CD4-positive, CD25-positive, alpha-beta regulatory T cell (primary cell): ENCODE data around the gene PPP1R12B. TPM values are rescaled to one million over a fixed set of nuclear protein-coding genes. Genes with fewer than 3 reads are reported as not detected.
A peak's percentile ranks its signal among the peaks of the same experiment; 100 is the strongest.
"Not testable (repeated sequence)": the region's sequence is repeated elsewhere in the genome, so short reads cannot be mapped to it uniquely, and the experiment has no call there.

ENCODE experiments used
- ATAC-seq, 2 donors: fragments of 150-1000 bp; cut with Tn5 transposase; one replicate each; pipeline ENCODE4 v1.10.0; 2021; ENCODE audit warnings: low read depth in 2 of 2, moderate number of reproducible peaks in 2 of 2, moderate library complexity in 1 of 2
- DNase-seq, 3 donors: peaks; one replicate each; pipeline versions ENCODE4 v3.0.0 to v3.0.0-alpha.2; 2012 to 2022; ENCODE audit warnings: mixed read lengths in 1 of 3
- H3K27ac ChIP-seq: one replicate; pipeline ENCODE4 v1.7.0; 2013; ENCODE audit warnings: mild to moderate bottlenecking, low read length; ENCODE audit not compliant: insufficient read depth, poor library complexity, severe bottlenecking
- H3K27me3 ChIP-seq: one replicate; pipeline ENCODE4 v1.7.0; 2013; ENCODE audit warnings: low read length; ENCODE audit not compliant: control insufficient read depth, insufficient read depth
- H3K36me3 ChIP-seq: one replicate; pipeline ENCODE4 v1.7.0; 2013; ENCODE audit warnings: mild to moderate bottlenecking, low read length, moderate library complexity; ENCODE audit not compliant: control insufficient read depth, insufficient read depth
- H3K4me1 ChIP-seq: 2 replicates; pipeline ENCODE4 v1.7.0; 2013; ENCODE audit warnings: mild to moderate bottlenecking, low read length; ENCODE audit not compliant: insufficient read depth, control insufficient read depth, poor library complexity, severe bottlenecking
- H3K4me3 ChIP-seq: one replicate; pipeline ENCODE4 v1.7.0; 2013; ENCODE audit warnings: low read depth, mild to moderate bottlenecking, low read length, moderate library complexity
- H3K9me3 ChIP-seq, 2 experiments: 1 replicate in 1 of 2; 2 replicates in 1 of 2; pipeline ENCODE4 v1.7.0; 2013; ENCODE audit warnings: low read length in 2 of 2, mild to moderate bottlenecking in 1 of 2, moderate library complexity in 1 of 2; ENCODE audit not compliant: control insufficient read depth in 2 of 2
- H3K27ac Mint-ChIP-seq, 3 donors: one replicate each; pipeline ENCODE4 v1.8.0; 2020 to 2022; ENCODE audit warnings: mild to moderate bottlenecking in 3 of 3, mixed read lengths in 3 of 3, moderate library complexity in 2 of 3
- H3K27me3 Mint-ChIP-seq: one replicate; pipeline ENCODE4 v1.8.0; 2022; ENCODE audit warnings: mild to moderate bottlenecking, mixed read lengths
- H3K36me3 Mint-ChIP-seq: one replicate; pipeline ENCODE4 v1.8.0; 2020; ENCODE audit warnings: mixed read lengths
- H3K4me1 Mint-ChIP-seq, 4 donors: one replicate each; pipeline ENCODE4 v1.8.0; 2020 to 2022; ENCODE audit warnings: mixed read lengths in 4 of 4, mild to moderate bottlenecking in 1 of 4
- H3K4me3 Mint-ChIP-seq, 4 donors: one replicate each; pipeline ENCODE4 v1.8.0; 2020 to 2022; ENCODE audit warnings: mild to moderate bottlenecking in 4 of 4, mixed read lengths in 4 of 4, moderate library complexity in 3 of 4
- H3K9me3 Mint-ChIP-seq, 7 donors: one replicate each; pipeline ENCODE4 v1.8.0; 2020 to 2022; ENCODE audit warnings: mixed read lengths in 7 of 7, mild to moderate bottlenecking in 3 of 7, moderate library complexity in 2 of 7
- polyA plus RNA-seq, 4 donors: library from polyadenylated mRNA; unstranded; fragments of 300-500 nt; fragmentation: Illumina TruSeq; gene quantifications; one replicate each; pipeline ENCODE4 v1.2.3, GENCODE V29; 2021
- total RNA-seq: library from RNA; stranded (reverse); gene quantifications from one replicate; pipeline ENCODE4 v1.2.3, GENCODE V29; 2022

PPP1R12B gene
- total and polyA plus RNA-seq, 5 donors from 2014 or later, result 3.8 to 32.5 (median 4.2) TPM

- not testable (repeated sequence) for H3K27ac Mint-ChIP-seq, H3K9me3 ChIP-seq, H3K9me3 Mint-ChIP-seq, H3K27me3 ChIP-seq, H3K36me3 Mint-ChIP-seq, H3K4me3 ChIP-seq, H3K27me3 Mint-ChIP-seq, H3K4me1 ChIP-seq, ATAC-seq, H3K27ac ChIP-seq, H3K4me3 Mint-ChIP-seq, H3K36me3 ChIP-seq, DNase-seq
- peaks cover 0 to 11% (median 4%) of the 10 kb centered on the region in 4 donors for H3K4me1 Mint-ChIP-seq
Observed at GRCh38 chr1:202395831-202396230, 47.3 kb downstream of the PPP1R12B start.

DNA sequence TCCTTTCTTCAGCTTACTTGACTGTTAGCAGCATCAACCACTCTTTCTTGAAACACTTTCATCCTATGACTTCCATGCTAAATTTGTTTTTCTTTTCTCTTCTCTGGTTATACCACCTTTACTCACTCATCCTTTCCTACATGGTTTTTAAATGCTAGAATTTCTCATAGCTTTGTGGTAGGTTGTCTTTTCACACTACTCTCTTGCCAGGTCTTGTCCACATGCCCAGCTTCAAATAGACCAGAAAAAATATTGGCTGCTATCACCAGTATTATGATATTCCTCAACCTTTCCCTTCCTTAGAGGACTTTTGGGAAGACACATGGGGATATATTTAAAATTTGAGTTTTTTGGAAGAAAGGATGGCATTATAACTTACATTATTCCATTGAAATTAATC is 48.8 kb downstream of the PPP1R12B start:
- Mint-ChIP-seq H3K36me3 (no peaks in the 10 kb centered on the region), H3K9me3 (no peaks in the 10 kb centered on the region)
- no peaks in the 10 kb centered on the region for H3K27me3 ChIP-seq

GRCh38 chr1:202398439-202398838 is 49.9 kb downstream of the PPP1R12B start:
- H3K9me3 ChIP-seq, H3K4me3 ChIP-seq, ATAC-seq, H3K36me3 ChIP-seq, H3K27ac ChIP-seq, H3K9me3 Mint-ChIP-seq, H3K4me1 ChIP-seq, H3K27me3 ChIP-seq, H3K36me3 Mint-ChIP-seq, H3K27ac Mint-ChIP-seq, DNase-seq, H3K27me3 Mint-ChIP-seq, H3K4me3 Mint-ChIP-seq: not testable (repeated sequence)
- peaks cover 7 to 17% (median 11%) of the 10 kb centered on the region in 4 donors for H3K4me1 Mint-ChIP-seq

More for the DNA sequence above, 48.8 kb downstream of the PPP1R12B start:
- ATAC-seq (no peak), DNase-seq (no peak)
- Histone ChIP-seq H3K27ac (no peak overlapping the region), H3K36me3 (no peaks in the 10 kb centered on the region), H3K9me3 (no peaks in the 10 kb centered on the region), H3K4me1 (no peaks in the 10 kb centered on the region), H3K4me3 (no peak overlapping the region)
- Mint-ChIP-seq H3K27me3 (no peaks in the 10 kb centered on the region), H3K4me3 (no peak overlapping the region), H3K27ac (no peak overlapping the region), H3K4me1 (peaks cover 6 to 17% (median 10%) of the 10 kb centered on the region in 4 donors)

DNA sequence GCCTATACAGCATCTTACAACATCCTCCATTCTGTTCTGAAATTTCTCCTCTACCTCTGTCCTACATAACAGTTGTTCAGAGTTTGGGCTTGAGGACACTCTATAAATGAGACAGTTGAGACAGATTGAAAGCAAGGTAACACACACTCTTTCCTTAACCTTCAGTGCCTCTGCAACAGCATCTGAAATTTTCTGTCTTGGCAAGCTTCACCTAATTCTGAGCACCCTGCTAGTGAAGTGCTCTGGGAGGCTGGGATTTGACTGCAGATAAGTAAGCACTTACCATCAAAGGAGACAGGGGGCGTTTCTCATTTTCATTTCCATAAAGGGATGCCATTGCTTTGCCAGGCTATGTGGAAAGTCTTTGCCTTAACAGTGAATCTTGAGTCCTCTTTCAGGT is 53.3 kb downstream of the PPP1R12B start:
- not testable (repeated sequence) for H3K27me3 Mint-ChIP-seq, H3K9me3 Mint-ChIP-seq, H3K36me3 ChIP-seq, ATAC-seq, DNase-seq, H3K27ac ChIP-seq, H3K27me3 ChIP-seq, H3K4me3 Mint-ChIP-seq, H3K36me3 Mint-ChIP-seq, H3K4me3 ChIP-seq, H3K4me1 ChIP-seq, H3K9me3 ChIP-seq
- H3K4me1 Mint-ChIP-seq, result peaks cover 8 to 19% (median 12%) of the 10 kb centered on the region in 4 donors
- peak overlapping the region in 2 of 3 donors; percentile 17 to 38 for H3K27ac Mint-ChIP-seq

- H3K27me3 Mint-ChIP-seq, H3K27me3 ChIP-seq, H3K9me3 ChIP-seq, H3K9me3 Mint-ChIP-seq, H3K36me3 ChIP-seq, H3K27ac ChIP-seq, H3K4me3 ChIP-seq, H3K4me1 ChIP-seq, DNase-seq, H3K4me3 Mint-ChIP-seq, H3K27ac Mint-ChIP-seq, H3K36me3 Mint-ChIP-seq, ATAC-seq: not testable (repeated sequence)
- peaks cover 8 to 20% (median 12%) of the 10 kb centered on the region in 4 donors for H3K4me1 Mint-ChIP-seq
Observed at GRCh38 chr1:202403381-202403780, 54.9 kb downstream of the PPP1R12B start.

GRCh38 chr1:202405928-202406327 is 57.4 kb downstream of the PPP1R12B start:
- H3K27ac Mint-ChIP-seq, result no peak overlapping the region
- Histone ChIP-seq H3K27ac (no peak overlapping the region), H3K27me3 (no peaks in the 10 kb centered on the region), H3K36me3 (no peaks in the 10 kb centered on the region), H3K4me3 (no peak overlapping the region), H3K4me1 (no peaks in the 10 kb centered on the region), H3K9me3 (no peaks in the 10 kb centered on the region)
- DNase-seq, result no peak
- H3K9me3 Mint-ChIP-seq, result no peaks in the 10 kb centered on the region
- H3K36me3 Mint-ChIP-seq, result no peaks in the 10 kb centered on the region
- no peaks in the 10 kb centered on the region for H3K27me3 Mint-ChIP-seq
- ATAC-seq, result no peak
- peaks cover 8 to 20% (median 16%) of the 10 kb centered on the region in 4 donors for H3K4me1 Mint-ChIP-seq
- no peak overlapping the region for H3K4me3 Mint-ChIP-seq

GRCh38 chr1:202406896-202407295 is 58.4 kb downstream of the PPP1R12B start:
- H3K36me3 ChIP-seq, H3K4me1 ChIP-seq, H3K27ac ChIP-seq, H3K27ac Mint-ChIP-seq, H3K36me3 Mint-ChIP-seq, H3K9me3 Mint-ChIP-seq, H3K4me3 Mint-ChIP-seq, DNase-seq, H3K27me3 Mint-ChIP-seq, H3K4me3 ChIP-seq, H3K9me3 ChIP-seq, ATAC-seq, H3K27me3 ChIP-seq: not testable (repeated sequence)
- H3K4me1 Mint-ChIP-seq, result peaks cover 5 to 18% (median 13%) of the 10 kb centered on the region in 4 donors

DNA sequence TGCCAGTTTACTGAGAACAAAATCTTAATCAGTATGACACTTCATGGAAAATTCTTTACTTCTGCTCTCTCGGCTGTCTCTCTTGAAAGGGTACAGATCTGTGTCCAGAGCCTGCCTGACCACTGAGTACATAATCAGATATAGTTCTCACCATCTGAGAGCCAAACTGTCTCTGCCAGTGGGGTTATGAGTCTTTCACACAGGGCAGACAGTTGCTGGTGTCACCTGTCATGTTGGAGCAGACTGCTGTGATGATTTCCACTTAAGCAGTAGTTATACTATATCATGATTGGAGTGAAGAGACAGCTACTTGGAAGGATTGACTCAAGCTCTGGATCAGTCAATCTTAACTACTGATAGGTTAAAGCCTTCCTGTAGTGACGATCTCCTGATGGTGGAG is 58.9 kb downstream of the PPP1R12B start:
- H3K27me3 Mint-ChIP-seq, H3K4me1 ChIP-seq, DNase-seq, H3K9me3 Mint-ChIP-seq, H3K36me3 Mint-ChIP-seq, H3K27me3 ChIP-seq, H3K36me3 ChIP-seq, H3K27ac Mint-ChIP-seq, H3K27ac ChIP-seq, H3K9me3 ChIP-seq, H3K4me3 ChIP-seq, ATAC-seq, H3K4me3 Mint-ChIP-seq: not testable (repeated sequence)
- peaks cover under 1 to 16% (median 11%) of the 10 kb centered on the region in 4 donors for H3K4me1 Mint-ChIP-seq
